K562 (cell line): ENCODE measurements around the gene HNF1B.

Experiments
- CTCF ChIP-seq, 3 experiments: IDR thresholded peaks in 2 of 3; conservative IDR thresholded peaks in 1 of 3; 2 replicates each; pipeline ENCODE4 v1.5.1; 2011 to 2012; ENCODE audit warnings: low read length in 3 of 3, mild to moderate bottlenecking in 3 of 3, control low read depth in 2 of 3, improper control_type of control experiment in 1 of 3, inconsistent platforms in 1 of 3, low read depth in 1 of 3, mixed read lengths in 1 of 3, moderate library complexity in 1 of 3; ENCODE audit not compliant: insufficient read depth in 2 of 3
- CUX1 ChIP-seq: fragments of 200-800 bp; sonication (Bioruptor generic); IDR thresholded peaks from 2 replicates; pipeline ENCODE4 v1.6.1; 2016; ENCODE audit warnings: missing genetic modification characterization, missing compliant biosample characterization
- GTF2F1 ChIP-seq: IDR thresholded peaks from 2 replicates; pipeline ENCODE4 v1.6.1; 2011; ENCODE audit warnings: low read depth, low read length, improper control_type of control experiment
- REST ChIP-seq, 2 experiments: fragments of 450-650 bp; formaldehyde crosslinking in 1 of 2; IDR thresholded peaks; 2 replicates each; pipeline versions ENCODE4 v1.4.0 to v1.6.1; 2014 to 2020; ENCODE audit warnings: mild to moderate bottlenecking in 2 of 2, borderline replicate concordance in 1 of 2, low read depth in 1 of 2
- TAF1 ChIP-seq: IDR thresholded peaks from 2 replicates; pipeline ENCODE4 v1.6.1; 2011; ENCODE audit warnings: mild to moderate bottlenecking, low read length, moderate library complexity; ENCODE audit not compliant: insufficient read depth, control insufficient read depth, severe bottlenecking; ENCODE audit errors: extremely low read depth
- UBTF ChIP-seq, 2 experiments: IDR thresholded peaks; 2 replicates each; pipeline ENCODE4 v1.6.1; 2012; ENCODE audit warnings: improper control_type of control experiment in 2 of 2, low read depth in 2 of 2, low read length in 2 of 2, borderline replicate concordance in 1 of 2
- ZBTB1 ChIP-seq: sonication (generic); formaldehyde crosslinking; IDR thresholded peaks from 2 replicates; pipeline ENCODE4 v1.8.1; 2023; ENCODE audit warnings: missing genetic modification reagents, low read depth, mild to moderate bottlenecking, borderline replicate concordance
- TF ChIP-seq, protein P1 (sequence below): sonication (generic); formaldehyde crosslinking; IDR thresholded peaks from 2 replicates; pipeline ENCODE4 v1.5.0; 2020; ENCODE audit warnings: missing genetic modification reagents

DNA sequence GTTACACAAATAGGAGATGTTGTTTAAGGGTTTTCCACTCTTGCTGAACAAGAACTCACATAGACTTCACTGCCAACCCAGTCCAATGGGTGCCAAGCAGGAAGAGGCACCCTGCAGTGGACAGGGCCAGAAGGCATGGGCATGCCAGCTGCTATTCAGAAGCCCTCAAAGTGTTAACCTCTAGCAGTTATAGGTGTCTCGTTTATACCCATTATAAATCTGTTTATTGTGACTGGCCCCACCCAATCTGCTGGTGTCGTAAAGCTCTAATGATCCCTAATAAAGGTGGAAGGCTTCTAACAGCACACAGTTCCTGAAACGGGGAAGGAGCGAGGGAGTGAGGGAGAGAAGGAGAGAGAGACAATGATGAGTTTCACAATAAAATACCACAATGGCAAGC is 23.9 kb downstream of the HNF1B start:
- TF ChIP-seq CUX1 (CRISPR knock-in tag) (no peak), TAF1 (no peak), REST (IDR thresholded peaks at IDR 0.05; ENCODE audit: borderline replicate concordance) (no peak), REST (CRISPR knock-in tag; IDR thresholded peaks at IDR 0.05; ENCODE audit: low read depth) (no peak), UBTF (IDR thresholded peaks at IDR 0.05; ENCODE audit: borderline replicate concordance in 1 of 2, low read depth in 2 of 2, low read length in 2 of 2) (no peak), ZBTB1 (CRISPR knock-in tag) (no peak), CTCF (IDR thresholded peaks at IDR 0.05 in 2 of 3, conservative IDR thresholded peaks at IDR 0.05 in 1 of 3; ENCODE audit: insufficient read depth in 2 of 3, low read depth in 1 of 3, low read length in 3 of 3) (no peak), GTF2F1 (no peak)
- TF ChIP-seq, protein P1, sequence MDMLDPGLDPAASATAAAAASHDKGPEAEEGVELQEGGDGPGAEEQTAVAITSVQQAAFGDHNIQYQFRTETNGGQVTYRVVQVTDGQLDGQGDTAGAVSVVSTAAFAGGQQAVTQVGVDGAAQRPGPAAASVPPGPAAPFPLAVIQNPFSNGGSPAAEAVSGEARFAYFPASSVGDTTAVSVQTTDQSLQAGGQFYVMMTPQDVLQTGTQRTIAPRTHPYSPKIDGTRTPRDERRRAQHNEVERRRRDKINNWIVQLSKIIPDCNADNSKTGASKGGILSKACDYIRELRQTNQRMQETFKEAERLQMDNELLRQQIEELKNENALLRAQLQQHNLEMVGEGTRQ (CRISPR knock-in tag) = no peak
